Head of caudate nucleus (tissue), 42 donors: ENCODE measurements around the gene SEC14L1.

ENCODE experiments used
- DNase-seq, 42 donors: peaks; one replicate each; pipeline versions ENCODE4 v3.0.0 to v3.0.0-alpha.2; 2020 to 2021; ENCODE audit warnings: mixed read lengths in 7 of 42
- intact Hi-C: fragments of 100-400 bp; cut with DNase I; formaldehyde crosslinking; loops from one replicate; pipeline ENCODE4 v1.15.0; 2022

SEC14L1 gene

GRCh38 chr17:77257596-77258458 is 117.1 kb downstream of the SEC14L1 start:
- no peak for DNase-seq

GRCh38 chr17:77258638-77259037 is 117.9 kb downstream of the SEC14L1 start:
- intact Hi-C loops = no loop called here

More at GRCh38 chr17:77257596-77258458, 117.1 kb downstream of the SEC14L1 start:
- intact Hi-C loops = no loop called here

GRCh38 chr17:77264617-77265230 is 124.0 kb downstream of the SEC14L1 start:
- intact Hi-C loops = no loop called here
- no peak for DNase-seq

More at GRCh38 chr17:77258638-77259037, 117.9 kb downstream of the SEC14L1 start:
- no peak for DNase-seq

GRCh38 chr17:77266213-77266612 is 125.4 kb downstream of the SEC14L1 start:
- intact Hi-C loops = no loop called here
- no peak for DNase-seq
